Measurements from ENCODE around the gene ANGPT4. TPM values are rescaled to one million over a fixed set of nuclear protein-coding genes. Genes with fewer than 3 reads are reported as not detected.

Gene ANGPT4
- total RNA-seq, 1 experiment from 2014 or later: 0.20 TPM

DNA sequence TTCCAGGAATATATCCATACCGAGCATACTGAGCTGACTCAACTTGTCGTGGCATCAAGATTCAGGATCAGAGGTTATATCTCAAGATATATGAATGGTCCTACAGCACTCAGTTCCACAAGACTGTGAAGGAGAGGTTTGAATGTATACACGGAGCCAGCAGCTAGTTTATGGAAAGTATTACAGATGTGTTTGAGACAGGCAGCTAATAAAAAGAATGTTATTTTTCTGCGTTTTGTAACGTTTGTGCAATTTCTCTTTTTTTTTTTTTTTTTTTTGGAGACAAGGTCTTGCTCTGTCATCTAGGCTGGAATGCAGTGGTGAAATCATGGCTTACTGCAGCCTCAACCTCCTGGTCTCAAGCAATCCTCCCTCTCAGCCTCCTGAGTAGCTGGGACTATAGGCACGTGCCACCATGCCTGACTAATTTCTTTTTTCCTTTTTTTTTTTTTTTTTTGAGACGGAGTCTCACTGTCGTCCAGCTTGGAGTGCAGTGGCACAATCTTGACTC, 86.1 kb downstream of the ANGPT4 start:
- CTCF ChIA-PET: interaction anchor here (0.7 to 4.5 kb wide), 3 partner anchors 11 to 207 kb away, joined by 4 to 30 read pairs (median 5); no protein-coding TSS in a partner anchor
- no peak overlapping the region for H3K4me3 Mint-ChIP-seq
- no peaks in the 10 kb centered on the region for H3K9me3 Mint-ChIP-seq
- no peak for TF ChIP-seq NFE2L1 (CRISPR knock-in tag; IDR thresholded peaks at IDR 0.05)
- TF ChIP-seq, protein P1, sequence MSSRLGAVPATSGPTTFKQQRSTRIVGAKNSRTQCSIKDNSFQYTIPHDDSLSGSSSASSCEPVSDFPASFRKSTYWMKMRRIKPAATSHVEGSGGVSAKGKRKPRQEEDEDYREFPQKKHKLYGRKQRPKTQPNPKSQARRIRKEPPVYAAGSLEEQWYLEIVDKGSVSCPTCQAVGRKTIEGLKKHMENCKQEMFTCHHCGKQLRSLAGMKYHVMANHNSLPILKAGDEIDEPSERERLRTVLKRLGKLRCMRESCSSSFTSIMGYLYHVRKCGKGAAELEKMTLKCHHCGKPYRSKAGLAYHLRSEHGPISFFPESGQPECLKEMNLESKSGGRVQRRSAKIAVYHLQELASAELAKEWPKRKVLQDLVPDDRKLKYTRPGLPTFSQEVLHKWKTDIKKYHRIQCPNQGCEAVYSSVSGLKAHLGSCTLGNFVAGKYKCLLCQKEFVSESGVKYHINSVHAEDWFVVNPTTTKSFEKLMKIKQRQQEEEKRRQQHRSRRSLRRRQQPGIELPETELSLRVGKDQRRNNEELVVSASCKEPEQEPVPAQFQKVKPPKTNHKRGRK (CRISPR knock-in tag; IDR thresholded peaks at IDR 0.05; ENCODE audit: borderline replicate concordance): no peak
- TF ChIP-seq, protein P2, sequence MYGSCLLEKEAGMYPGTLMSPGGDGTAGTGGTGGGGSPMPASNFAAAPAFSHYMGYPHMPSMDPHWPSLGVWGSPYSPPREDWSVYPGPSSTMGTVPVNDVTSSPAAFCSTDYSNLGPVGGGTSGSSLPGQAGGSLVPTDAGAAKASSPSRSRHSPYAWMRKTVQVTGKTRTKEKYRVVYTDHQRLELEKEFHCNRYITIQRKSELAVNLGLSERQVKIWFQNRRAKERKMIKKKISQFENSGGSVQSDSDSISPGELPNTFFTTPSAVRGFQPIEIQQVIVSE (CRISPR knock-in tag; IDR thresholded peaks at IDR 0.05; ENCODE audit: borderline replicate concordance): no peak
- peaks cover 11% of the 10 kb centered on the region for H3K27me3 Mint-ChIP-seq (ENCODE audit: low read depth)
- H3K36me3 Mint-ChIP-seq: no peaks in the 10 kb centered on the region
- DNase-seq (ENCODE audit: low spot score) (no peak), ATAC-seq (no peak)
- H3K27ac Mint-ChIP-seq: no peak overlapping the region
- H3K4me1 Mint-ChIP-seq: peaks cover 17% of the 10 kb centered on the region
- POLR2A ChIA-PET: interaction anchor here (0.6 kb wide), 1 partner anchor 86 kb away, joined by 4 read pairs; no protein-coding TSS in a partner anchor

DNA sequence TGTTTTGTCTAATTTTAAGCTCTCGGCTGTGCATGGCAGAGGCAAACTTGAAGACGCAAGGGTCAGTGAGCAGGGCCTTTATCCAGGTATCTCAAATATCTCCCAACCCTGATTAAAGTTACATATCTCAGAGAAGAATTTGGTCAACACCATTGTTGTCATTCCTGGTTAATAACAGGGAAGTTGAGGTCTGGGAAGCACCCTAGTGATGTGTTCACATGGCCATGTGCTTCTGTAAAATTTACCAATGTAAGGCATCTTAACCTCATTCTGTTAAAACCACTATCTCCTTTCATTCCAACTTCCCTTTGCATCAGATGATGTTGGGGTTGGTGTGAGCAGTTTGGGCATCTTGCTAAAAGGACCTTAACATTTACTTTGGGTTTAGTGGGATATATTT, 86.6 kb downstream of the ANGPT4 start:
- Mint-ChIP-seq H3K4me3 (no peak overlapping the region), H3K27me3 (ENCODE audit: low read depth) (peaks cover 7% of the 10 kb centered on the region), H3K9me3 (no peaks in the 10 kb centered on the region), H3K27ac (no peak overlapping the region), H3K4me1 (peaks cover 13% of the 10 kb centered on the region), H3K36me3 (no peaks in the 10 kb centered on the region)
- ChIA-PET CTCF (interaction anchor here (0.7 to 4.5 kb wide), 2 partner anchors 10 to 117 kb away, joined by 5 to 30 read pairs; no protein-coding TSS in a partner anchor), POLR2A (interaction anchor here (0.8 kb wide), 1 partner anchor 116 kb away, joined by 3 read pairs; no protein-coding TSS in a partner anchor)
- no peak for DNase-seq (ENCODE audit: low spot score)
- ATAC-seq: no peak
- TF ChIP-seq ZNF416 (CRISPR knock-in tag; IDR thresholded peaks at IDR 0.05): no peak
- TF ChIP-seq, protein P3, sequence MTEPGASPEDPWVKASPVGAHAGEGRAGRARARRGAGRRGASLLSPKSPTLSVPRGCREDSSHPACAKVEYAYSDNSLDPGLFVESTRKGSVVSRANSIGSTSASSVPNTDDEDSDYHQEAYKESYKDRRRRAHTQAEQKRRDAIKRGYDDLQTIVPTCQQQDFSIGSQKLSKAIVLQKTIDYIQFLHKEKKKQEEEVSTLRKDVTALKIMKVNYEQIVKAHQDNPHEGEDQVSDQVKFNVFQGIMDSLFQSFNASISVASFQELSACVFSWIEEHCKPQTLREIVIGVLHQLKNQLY (CRISPR knock-in tag; IDR thresholded peaks at IDR 0.05): no peak
- TF ChIP-seq, protein P4, sequence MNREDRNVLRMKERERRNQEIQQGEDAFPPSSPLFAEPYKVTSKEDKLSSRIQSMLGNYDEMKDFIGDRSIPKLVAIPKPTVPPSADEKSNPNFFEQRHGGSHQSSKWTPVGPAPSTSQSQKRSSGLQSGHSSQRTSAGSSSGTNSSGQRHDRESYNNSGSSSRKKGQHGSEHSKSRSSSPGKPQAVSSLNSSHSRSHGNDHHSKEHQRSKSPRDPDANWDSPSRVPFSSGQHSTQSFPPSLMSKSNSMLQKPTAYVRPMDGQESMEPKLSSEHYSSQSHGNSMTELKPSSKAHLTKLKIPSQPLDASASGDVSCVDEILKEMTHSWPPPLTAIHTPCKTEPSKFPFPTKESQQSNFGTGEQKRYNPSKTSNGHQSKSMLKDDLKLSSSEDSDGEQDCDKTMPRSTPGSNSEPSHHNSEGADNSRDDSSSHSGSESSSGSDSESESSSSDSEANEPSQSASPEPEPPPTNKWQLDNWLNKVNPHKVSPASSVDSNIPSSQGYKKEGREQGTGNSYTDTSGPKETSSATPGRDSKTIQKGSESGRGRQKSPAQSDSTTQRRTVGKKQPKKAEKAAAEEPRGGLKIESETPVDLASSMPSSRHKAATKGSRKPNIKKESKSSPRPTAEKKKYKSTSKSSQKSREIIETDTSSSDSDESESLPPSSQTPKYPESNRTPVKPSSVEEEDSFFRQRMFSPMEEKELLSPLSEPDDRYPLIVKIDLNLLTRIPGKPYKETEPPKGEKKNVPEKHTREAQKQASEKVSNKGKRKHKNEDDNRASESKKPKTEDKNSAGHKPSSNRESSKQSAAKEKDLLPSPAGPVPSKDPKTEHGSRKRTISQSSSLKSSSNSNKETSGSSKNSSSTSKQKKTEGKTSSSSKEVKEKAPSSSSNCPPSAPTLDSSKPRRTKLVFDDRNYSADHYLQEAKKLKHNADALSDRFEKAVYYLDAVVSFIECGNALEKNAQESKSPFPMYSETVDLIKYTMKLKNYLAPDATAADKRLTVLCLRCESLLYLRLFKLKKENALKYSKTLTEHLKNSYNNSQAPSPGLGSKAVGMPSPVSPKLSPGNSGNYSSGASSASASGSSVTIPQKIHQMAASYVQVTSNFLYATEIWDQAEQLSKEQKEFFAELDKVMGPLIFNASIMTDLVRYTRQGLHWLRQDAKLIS (CRISPR knock-in tag; IDR thresholded peaks at IDR 0.05; ENCODE audit: borderline replicate concordance): no peak
- TF ChIP-seq, protein P5, sequence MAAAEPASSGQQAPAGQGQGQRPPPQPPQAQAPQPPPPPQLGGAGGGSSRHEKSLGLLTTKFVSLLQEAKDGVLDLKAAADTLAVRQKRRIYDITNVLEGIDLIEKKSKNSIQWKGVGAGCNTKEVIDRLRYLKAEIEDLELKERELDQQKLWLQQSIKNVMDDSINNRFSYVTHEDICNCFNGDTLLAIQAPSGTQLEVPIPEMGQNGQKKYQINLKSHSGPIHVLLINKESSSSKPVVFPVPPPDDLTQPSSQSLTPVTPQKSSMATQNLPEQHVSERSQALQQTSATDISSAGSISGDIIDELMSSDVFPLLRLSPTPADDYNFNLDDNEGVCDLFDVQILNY (CRISPR knock-in tag; IDR thresholded peaks at IDR 0.05): no peak
- no peak for TF ChIP-seq SP1 (CRISPR knock-in tag; conservative IDR thresholded peaks at IDR 0.05)
- TF ChIP-seq GTF2I (CRISPR knock-in tag; conservative IDR thresholded peaks at IDR 0.05): no peak
- no peak for TF ChIP-seq FOXK1 (CRISPR knock-in tag; IDR thresholded peaks at IDR 0.05)
- TF ChIP-seq, protein P6, sequence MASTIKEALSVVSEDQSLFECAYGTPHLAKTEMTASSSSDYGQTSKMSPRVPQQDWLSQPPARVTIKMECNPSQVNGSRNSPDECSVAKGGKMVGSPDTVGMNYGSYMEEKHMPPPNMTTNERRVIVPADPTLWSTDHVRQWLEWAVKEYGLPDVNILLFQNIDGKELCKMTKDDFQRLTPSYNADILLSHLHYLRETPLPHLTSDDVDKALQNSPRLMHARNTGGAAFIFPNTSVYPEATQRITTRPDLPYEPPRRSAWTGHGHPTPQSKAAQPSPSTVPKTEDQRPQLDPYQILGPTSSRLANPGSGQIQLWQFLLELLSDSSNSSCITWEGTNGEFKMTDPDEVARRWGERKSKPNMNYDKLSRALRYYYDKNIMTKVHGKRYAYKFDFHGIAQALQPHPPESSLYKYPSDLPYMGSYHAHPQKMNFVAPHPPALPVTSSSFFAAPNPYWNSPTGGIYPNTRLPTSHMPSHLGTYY (CRISPR knock-in tag; IDR thresholded peaks at IDR 0.05): no peak

DNA sequence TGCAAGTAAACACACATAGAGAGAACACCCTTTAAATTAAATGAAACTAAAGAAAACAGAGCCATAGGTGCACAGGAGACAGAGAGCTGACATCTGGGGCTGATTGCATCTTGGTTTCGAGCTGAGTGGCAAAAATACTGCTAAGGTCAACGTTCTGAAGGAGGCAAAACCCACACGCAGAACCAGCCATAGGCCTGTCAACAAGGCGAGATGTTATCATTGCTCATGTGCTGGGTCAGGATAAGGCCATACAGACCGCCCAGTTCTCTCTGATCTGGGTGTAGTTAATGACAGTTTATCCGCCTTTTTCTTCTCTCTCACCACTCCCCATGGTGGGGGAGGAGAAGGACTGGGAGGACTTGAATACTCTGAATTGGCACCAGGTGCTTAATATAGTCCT, 87.1 kb downstream of the ANGPT4 start:
- peaks cover 12% of the 10 kb centered on the region for H3K4me1 Mint-ChIP-seq
- CTCF ChIA-PET: no interaction called here
- no peak overlapping the region for H3K27ac Mint-ChIP-seq
- TF ChIP-seq NFATC4 (CRISPR knock-in tag; IDR thresholded peaks at IDR 0.05) (no peak), KAT7 (CRISPR knock-in tag; IDR thresholded peaks at IDR 0.05; ENCODE audit: borderline replicate concordance) (no peak), SMAD3 (CRISPR knock-in tag; IDR thresholded peaks at IDR 0.05; ENCODE audit: borderline replicate concordance) (no peak), NFE2L1 (CRISPR knock-in tag; IDR thresholded peaks at IDR 0.05) (no peak)
- TF ChIP-seq, protein P7, sequence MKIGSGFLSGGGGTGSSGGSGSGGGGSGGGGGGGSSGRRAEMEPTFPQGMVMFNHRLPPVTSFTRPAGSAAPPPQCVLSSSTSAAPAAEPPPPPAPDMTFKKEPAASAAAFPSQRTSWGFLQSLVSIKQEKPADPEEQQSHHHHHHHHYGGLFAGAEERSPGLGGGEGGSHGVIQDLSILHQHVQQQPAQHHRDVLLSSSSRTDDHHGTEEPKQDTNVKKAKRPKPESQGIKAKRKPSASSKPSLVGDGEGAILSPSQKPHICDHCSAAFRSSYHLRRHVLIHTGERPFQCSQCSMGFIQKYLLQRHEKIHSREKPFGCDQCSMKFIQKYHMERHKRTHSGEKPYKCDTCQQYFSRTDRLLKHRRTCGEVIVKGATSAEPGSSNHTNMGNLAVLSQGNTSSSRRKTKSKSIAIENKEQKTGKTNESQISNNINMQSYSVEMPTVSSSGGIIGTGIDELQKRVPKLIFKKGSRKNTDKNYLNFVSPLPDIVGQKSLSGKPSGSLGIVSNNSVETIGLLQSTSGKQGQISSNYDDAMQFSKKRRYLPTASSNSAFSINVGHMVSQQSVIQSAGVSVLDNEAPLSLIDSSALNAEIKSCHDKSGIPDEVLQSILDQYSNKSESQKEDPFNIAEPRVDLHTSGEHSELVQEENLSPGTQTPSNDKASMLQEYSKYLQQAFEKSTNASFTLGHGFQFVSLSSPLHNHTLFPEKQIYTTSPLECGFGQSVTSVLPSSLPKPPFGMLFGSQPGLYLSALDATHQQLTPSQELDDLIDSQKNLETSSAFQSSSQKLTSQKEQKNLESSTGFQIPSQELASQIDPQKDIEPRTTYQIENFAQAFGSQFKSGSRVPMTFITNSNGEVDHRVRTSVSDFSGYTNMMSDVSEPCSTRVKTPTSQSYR (CRISPR knock-in tag; IDR thresholded peaks at IDR 0.05): no peak
- TF ChIP-seq, protein P8, sequence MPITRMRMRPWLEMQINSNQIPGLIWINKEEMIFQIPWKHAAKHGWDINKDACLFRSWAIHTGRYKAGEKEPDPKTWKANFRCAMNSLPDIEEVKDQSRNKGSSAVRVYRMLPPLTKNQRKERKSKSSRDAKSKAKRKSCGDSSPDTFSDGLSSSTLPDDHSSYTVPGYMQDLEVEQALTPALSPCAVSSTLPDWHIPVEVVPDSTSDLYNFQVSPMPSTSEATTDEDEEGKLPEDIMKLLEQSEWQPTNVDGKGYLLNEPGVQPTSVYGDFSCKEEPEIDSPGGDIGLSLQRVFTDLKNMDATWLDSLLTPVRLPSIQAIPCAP (CRISPR knock-in tag; IDR thresholded peaks at IDR 0.05): no peak

More for the DNA sequence above, 87.1 kb downstream of the ANGPT4 start:
- ATAC-seq: no peak
- H3K9me3 Mint-ChIP-seq: no peaks in the 10 kb centered on the region
- H3K4me3 Mint-ChIP-seq: no peak overlapping the region
- POLR2A ChIA-PET: interaction anchor here (0.8 kb wide), 1 partner anchor 116 kb away, joined by 3 read pairs; no protein-coding TSS in a partner anchor
- H3K36me3 Mint-ChIP-seq: no peaks in the 10 kb centered on the region
- no peak for DNase-seq (ENCODE audit: low spot score)
- peaks cover 1% of the 10 kb centered on the region for H3K27me3 Mint-ChIP-seq (ENCODE audit: low read depth)

Data from WTC11 (cell line).